GM19328 (cell line): ENCODE data around the gene PCNX2.
"Not testable (repeated sequence)": the region's sequence is repeated elsewhere in the genome, so short reads cannot be mapped to it uniquely, and the experiment has no call there.

Source experiments
- ATAC-seq: cut with Tn5 transposase; IDR thresholded peaks from one replicate; pipeline ENCODE4 v1.9.1; 2021; ENCODE audit warnings: mild to moderate bottlenecking, moderate library complexity; ENCODE audit not compliant: unreplicated experiment

Gene PCNX2

GRCh38 chr1:233025567-233025966, 270.0 kb downstream of the PCNX2 start:
- ATAC-seq, result no peak

DNA sequence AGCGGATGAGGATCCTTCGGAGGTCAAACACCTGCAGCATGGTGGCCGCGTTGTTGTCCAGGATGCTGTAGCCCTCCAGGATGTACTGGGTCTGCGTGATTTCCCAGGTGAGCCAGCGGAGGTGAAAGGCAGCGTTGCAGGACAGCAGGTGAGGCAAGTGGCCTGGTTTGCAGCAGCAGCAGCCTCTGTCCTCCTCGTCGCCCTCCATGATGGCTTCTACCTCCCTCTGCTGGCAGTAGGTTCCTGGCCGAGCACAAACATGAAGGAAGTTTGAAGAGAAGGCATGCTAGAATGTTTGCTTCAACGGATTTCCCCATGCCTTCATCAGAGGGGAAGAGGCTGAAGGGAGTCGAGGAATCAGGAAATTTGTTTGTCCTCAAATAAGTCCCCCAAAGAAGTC, 270.4 kb downstream of the PCNX2 start:
- no peak for ATAC-seq

DNA sequence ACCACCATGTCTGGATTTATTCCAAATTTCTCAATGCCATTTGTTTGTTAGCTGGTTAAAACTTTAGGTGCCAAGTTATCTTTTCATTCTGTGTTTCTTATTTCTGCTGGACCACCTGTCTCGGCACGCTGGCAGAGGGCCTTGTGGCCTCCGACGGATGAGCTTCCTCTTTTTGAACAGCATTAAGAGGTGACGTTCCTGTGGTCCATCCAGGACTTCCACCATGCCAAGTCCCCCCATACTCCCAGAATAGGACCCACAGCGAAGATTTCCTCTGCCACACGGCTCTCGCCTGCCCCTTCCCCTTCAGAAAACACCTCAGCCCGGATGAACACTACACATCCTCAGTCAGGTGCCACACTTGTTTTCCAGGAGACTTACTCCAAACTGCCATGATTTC, 271.3 kb downstream of the PCNX2 start:
- ATAC-seq, result no peak

GRCh38 chr1:233022246-233022645, 273.3 kb downstream of the PCNX2 start:
- ATAC-seq, result no peak

DNA sequence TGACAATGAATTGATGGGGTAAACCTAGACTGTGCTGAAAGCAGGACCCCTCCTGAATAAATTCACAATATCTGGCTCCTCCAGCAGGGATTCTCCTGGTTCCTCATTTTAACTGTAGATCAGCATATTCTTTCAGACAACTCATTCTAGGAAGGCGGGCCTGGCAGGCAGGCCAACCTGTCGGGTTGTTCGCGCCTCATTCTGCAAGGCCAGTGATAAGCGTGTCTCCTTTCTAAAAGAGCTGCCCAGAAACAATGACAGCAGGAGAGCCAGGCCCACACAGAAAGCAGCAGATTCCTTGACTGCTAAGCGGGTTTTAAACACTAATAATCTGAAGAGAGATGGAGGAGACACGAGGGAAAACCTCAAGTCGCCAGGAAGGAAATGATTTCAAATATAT, 275.1 kb downstream of the PCNX2 start:
- ATAC-seq, result no peak

GRCh38 chr1:233019778-233020325, 275.7 kb downstream of the PCNX2 start:
- no peak for ATAC-seq

DNA sequence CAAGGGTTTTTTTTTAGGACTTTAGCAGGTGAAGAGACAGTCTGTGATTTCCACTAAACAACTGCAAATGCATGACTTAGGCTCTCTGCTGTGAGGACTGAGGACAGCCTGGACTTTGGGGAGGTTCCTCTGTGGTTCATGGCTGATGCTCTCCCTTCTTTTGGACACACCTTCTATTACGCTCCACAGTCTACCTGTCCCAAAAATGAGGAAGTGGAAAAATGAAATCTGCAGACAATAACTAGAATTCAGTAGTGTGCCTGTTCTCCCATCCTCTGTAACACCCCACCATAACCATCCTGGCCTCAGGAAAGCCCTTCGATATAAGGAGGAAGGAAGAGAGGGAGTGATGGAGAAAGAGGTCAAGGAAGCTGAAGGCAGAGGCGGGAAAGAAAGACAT, 276.4 kb downstream of the PCNX2 start:
- ATAC-seq, result no peak

DNA sequence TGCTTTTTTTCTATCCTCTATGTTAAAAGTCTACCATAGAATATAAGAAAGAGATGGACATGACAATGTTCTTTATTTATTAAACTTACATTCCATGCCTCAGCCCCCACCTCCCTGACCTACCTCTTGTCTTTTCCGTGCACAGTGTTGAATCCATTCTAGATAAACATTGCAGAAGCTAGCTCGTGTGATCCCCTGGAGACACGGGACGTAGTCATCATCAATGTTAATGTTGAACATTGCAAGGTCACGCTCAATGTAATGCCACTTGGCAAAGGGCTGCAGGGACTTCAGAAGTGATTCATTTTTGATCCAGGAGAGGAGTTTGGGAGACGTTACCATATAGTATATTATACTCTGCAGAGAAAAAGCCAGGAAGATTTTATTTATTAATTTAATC, 278.7 kb downstream of the PCNX2 start:
- ATAC-seq, result no peak

DNA sequence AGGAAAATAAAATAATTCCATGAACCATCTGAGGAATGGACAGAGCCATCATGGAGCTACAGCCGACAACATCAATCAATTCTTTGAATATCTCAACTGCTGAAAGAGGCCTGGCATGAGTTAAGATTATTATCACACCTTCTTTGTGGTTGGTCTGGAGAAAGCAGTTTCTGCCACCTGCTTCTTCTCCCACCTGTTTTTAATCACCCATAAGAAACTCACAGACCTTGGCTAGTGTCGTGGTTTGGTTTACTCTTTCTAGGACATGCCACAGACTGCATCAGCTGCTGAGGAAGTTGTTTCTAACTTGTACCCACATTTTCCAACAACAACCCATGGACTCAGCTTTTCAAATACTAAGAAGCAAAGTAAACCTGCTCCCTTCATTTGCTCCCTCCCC, 279.6 kb downstream of the PCNX2 start:
- no peak for ATAC-seq

- no peak for ATAC-seq
Observed at GRCh38 chr1:233012021-233012420, 283.5 kb downstream of the PCNX2 start.

DNA sequence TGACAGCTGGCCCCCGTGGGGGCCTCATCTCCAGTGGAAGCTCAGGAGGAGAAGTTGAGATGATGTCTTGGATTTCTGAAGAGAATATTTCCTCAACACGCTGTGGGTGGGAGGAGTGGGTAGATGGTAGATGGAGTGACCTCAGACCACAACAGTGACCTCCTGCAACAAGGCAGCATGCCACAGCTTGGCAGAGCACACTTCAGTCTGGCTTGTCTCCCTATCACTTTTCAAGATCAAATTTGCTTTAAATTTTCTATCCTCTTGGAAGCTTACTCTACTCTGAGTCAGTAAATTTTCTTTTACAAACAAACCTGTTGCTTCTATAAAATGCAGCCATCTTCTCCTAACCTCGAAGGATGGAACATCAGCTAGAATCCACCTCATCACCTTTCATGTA, 285.4 kb downstream of the PCNX2 start:
- ATAC-seq, result no peak

DNA sequence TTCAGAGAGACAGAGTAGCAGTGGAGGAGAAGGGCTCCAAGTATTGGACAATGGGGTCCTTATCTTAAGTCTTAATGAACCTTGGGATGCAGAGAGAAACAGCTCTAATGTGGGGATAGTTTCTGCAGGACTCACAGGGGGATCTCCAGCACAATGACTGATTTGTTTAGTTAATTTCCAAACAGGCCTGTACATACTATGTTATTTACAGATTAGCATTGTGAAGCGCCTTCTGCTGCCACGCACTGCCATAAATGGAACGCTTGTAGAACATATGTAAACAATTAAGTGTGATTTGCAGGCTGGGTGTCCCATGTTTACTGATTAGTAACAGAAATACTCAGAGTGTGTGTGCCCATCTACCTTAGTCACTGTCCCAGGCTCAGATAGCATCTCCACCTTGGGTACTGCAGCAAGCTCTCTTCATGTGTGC, 289.0 kb downstream of the PCNX2 start:
- ATAC-seq, result no peak

DNA sequence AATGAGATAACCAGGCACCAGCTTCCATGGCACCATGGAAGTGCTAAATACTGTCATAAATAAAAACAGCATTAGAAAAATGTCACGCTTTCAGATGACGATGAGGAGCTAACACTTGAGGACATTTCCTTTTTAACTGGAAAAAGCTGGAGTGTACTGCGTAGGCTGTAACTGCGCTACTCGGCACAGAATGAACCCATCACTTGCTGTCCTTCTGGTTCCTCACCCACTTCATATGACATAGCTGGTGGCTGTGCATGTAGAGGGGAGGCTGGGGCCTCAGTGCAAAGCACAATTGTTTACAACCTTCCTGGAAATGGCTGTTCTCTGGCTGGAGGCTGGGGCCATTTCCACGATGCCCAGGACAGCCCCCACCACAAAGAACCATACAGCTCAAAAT, 289.4 kb downstream of the PCNX2 start:
- no peak for ATAC-seq

GRCh38 chr1:233005703-233006102, 289.8 kb downstream of the PCNX2 start:
- ATAC-seq, result no peak

DNA sequence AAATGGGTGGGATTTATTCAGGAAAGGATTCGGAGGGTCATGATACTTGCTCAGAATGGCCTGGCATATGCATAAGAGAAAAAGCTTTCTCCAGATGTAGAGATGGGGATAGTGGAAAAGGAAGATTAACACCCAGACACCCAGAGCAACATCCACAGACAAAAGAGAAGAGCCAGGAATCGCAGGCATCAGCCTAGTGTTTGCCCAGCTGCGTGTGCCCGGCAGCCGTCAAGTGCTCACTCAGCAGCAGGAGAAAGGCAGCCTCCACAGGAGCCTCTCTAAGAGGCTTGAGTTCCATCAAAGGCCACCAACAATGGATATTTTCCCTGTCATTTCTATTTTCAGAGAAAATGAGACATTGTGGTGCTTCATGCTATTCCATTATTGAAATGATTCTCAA, 290.4 kb downstream of the PCNX2 start:
- ATAC-seq, result no peak

DNA sequence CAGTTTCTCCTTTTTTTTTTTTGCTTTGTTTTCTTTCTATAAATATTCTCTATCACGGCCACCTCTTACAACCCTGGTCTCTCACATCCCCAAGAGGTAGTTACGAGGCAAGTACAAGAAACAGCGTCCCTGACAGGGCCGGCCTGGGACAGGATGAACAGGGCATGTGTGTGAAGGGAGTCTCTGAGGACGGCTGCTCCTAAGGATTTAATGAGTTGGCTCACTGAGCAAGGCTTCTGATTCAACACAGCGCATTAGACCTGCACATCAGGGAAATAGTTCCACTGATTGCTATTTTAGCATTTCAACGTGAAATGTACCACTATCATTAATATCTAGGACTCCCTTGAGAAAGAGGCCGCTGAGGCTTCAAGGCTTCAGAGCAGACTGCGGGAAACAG, 291.1 kb downstream of the PCNX2 start:
- no peak for ATAC-seq

GRCh38 chr1:233003638-233004037, 291.9 kb downstream of the PCNX2 start:
- not testable (repeated sequence) for ATAC-seq

DNA sequence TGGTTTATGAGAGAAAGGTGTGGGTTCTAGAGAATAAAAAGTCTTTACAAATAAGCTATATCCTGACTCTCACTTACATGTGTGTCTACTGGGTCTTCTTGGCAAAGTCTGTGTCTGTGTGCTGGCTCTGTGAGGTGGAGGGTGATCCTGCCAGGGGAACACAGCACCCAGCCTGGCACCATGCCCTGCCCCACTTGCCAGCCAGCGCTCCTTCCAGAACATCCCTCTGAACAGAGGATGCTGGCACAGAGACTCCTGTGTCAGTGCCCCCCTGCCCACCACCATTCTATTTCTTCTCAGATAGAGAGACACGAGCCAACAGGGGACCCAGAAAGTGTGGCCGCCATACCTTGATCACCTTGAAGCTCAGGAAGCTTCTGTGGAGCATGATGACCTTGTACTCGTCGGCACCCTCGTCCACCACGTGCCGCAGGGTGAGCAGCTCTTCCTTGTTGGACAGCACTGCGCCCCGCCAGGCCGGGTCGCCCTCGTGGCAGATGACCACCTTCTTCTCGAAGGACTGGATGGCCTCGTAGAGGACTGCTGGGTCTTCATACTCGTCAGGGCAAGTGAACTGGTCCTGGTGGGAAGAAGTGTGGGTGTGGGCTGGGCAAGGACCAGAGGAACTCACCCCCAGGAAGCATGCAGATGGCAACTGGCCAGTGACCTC, 295.4 kb downstream of the PCNX2 start:
- ATAC-seq, result no peak

GRCh38 chr1:232998646-232999045, 296.9 kb downstream of the PCNX2 start:
- ATAC-seq, result no peak

DNA sequence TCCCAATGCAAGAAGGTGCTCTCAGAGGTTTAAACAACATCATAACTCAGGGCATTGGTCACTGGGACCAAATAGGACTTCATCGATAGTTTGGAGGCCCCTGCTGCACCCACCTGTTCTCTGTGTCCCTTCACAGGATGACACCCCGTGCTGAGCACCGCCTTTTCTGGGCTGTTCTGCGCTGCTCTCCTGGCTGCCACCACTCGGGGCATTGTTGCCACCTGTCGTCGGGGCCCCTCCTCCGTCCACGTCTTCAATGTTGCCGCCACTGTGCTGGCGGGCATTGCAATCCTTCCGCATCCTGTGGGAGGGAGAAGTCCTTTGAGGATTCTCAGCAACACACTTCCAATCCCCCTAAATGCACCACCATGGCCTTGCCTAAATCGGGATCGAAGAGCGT, 297.4 kb downstream of the PCNX2 start:
- no peak for ATAC-seq

GRCh38 chr1:232996143-232996542, 299.4 kb downstream of the PCNX2 start:
- ATAC-seq, result no peak

DNA sequence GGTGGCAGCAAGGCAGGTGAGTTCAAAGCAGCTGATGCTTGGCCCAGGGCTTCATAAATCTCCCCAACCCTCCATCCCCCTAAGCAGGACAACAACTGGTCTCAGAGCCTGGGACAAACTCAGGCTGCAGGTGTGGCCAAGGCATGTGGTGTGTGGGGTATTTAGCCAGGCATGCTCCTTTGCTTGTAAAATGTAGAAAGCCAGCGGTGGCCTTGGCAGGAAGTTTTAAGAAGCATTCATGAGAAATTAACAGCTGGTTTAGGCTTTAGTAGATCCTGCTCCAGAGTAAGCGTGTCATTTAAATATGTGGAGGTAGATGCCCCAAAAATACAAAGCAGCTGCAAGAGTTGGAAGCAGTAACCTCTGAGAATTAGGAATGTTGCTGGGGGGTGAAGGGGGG, 300.3 kb downstream of the PCNX2 start:
- no peak for ATAC-seq

DNA sequence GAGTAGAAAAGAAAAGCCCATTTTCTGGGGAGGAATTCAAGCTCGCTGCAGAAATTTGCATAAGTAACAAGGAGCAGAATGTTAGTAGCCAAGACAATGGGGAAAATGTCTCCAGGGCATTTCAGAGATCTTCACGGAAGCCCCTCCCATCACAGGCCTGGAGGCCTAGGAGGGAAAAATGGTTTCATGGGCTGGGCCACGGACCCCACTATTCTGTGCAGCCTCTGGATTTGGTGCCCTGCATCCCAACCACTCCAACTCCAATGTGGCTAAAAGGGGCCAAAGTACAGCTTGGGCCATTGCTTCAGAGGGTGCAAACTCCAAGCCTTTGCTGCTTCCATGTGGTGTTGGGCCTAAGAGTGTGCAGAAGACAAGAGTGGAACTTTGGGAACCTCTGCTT, 302.0 kb downstream of the PCNX2 start:
- ATAC-seq, result no peak
